KMS-11 (cell line): Measurements from ENCODE around the gene NDUFC1.

Experiments used
- H2AFZ ChIP-seq: fragments of 200-600 bp; sonication (generic); 2 replicates; pipeline ENCODE4 v1.6.1; 2016; ENCODE audit warnings: antibody characterized with exemption, mixed run types, low read depth
- H3K27ac ChIP-seq: fragments of 200-600 bp; sonication (generic); 2 replicates; pipeline ENCODE4 v1.6.1; 2016; ENCODE audit warnings: mild to moderate bottlenecking, mixed run types
- H3K27me3 ChIP-seq: fragments of 200-600 bp; sonication (generic); 2 replicates; pipeline ENCODE4 v1.6.1; 2017; ENCODE audit warnings: mild to moderate bottlenecking, low read depth, mixed run types, moderate library complexity; ENCODE audit not compliant: insufficient read depth
- H3K36me3 ChIP-seq: fragments of 200-600 bp; sonication (generic); 2 replicates; pipeline ENCODE4 v1.6.1; 2017; ENCODE audit warnings: mild to moderate bottlenecking, mixed run types; ENCODE audit not compliant: insufficient read depth
- H3K4me1 ChIP-seq: fragments of 200-600 bp; sonication (generic); 2 replicates; pipeline ENCODE4 v1.6.1; 2016; ENCODE audit warnings: mild to moderate bottlenecking, low read depth, mixed run types; ENCODE audit not compliant: poor library complexity, severe bottlenecking
- H3K4me2 ChIP-seq: fragments of 200-600 bp; sonication (generic); 2 replicates; pipeline ENCODE4 v1.7.0; 2016; ENCODE audit warnings: mild to moderate bottlenecking, mixed run types
- H3K4me3 ChIP-seq: fragments of 200-600 bp; sonication (generic); IDR thresholded peaks from 2 replicates; pipeline ENCODE4 v1.6.1; 2017; ENCODE audit warnings: low read depth, low read length, mixed read lengths; ENCODE audit not compliant: insufficient read depth
- H3K79me2 ChIP-seq: fragments of 200-600 bp; sonication (generic); 2 replicates; pipeline ENCODE4 v1.6.1; 2016; ENCODE audit warnings: low read depth, mixed run types; ENCODE audit not compliant: insufficient read depth
- H3K9ac ChIP-seq: fragments of 200-600 bp; sonication (generic); 2 replicates; pipeline ENCODE4 v1.6.1; 2016; ENCODE audit warnings: mild to moderate bottlenecking, mixed run types
- H4K20me1 ChIP-seq: fragments of 200-600 bp; sonication (generic); 2 replicates; pipeline ENCODE4 v1.6.1; 2016; ENCODE audit warnings: mild to moderate bottlenecking, mixed run types; ENCODE audit not compliant: insufficient read depth
- TF ChIP-seq, protein P1 (sequence below): fragments of 200-600 bp; sonication (generic); conservative IDR thresholded peaks from 2 replicates; pipeline ENCODE4 v1.6.1; 2017; ENCODE audit warnings: low read depth, mild to moderate bottlenecking, antibody characterized with exemption, low read length, moderate library complexity, mixed read lengths

The NDUFC1 gene

DNA sequence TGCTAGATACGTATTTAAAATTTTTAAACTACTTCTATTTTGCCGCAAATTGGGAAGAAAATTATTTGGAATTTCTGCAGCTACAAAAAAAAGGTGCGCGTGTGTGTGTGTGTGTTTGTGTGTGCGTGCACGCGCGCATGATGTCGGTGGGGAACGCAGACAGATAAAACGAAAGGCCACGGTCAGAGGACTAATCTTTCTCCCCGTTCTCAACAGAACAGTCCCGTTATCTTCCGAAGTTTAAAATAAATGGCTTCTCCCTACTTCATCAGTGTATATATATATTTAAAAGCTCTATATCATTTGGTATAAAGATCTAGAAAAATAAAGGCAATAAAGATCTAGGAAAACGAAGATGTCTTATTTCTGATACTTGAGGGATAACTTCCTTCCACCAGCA lies 23.8 kb downstream of the NDUFC1 start:
- H3K79me2 ChIP-seq, result no peaks in the 10 kb centered on the region
- TF ChIP-seq, protein P1, sequence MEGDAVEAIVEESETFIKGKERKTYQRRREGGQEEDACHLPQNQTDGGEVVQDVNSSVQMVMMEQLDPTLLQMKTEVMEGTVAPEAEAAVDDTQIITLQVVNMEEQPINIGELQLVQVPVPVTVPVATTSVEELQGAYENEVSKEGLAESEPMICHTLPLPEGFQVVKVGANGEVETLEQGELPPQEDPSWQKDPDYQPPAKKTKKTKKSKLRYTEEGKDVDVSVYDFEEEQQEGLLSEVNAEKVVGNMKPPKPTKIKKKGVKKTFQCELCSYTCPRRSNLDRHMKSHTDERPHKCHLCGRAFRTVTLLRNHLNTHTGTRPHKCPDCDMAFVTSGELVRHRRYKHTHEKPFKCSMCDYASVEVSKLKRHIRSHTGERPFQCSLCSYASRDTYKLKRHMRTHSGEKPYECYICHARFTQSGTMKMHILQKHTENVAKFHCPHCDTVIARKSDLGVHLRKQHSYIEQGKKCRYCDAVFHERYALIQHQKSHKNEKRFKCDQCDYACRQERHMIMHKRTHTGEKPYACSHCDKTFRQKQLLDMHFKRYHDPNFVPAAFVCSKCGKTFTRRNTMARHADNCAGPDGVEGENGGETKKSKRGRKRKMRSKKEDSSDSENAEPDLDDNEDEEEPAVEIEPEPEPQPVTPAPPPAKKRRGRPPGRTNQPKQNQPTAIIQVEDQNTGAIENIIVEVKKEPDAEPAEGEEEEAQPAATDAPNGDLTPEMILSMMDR, result no peak
- no peaks in the 10 kb centered on the region for H4K20me1 ChIP-seq
- H3K9ac ChIP-seq, result no peak overlapping the region
- H3K36me3 ChIP-seq, result no peaks in the 10 kb centered on the region
- H3K4me2 ChIP-seq, result no peak overlapping the region
- no peak overlapping the region for H3K27ac ChIP-seq
- no peaks in the 10 kb centered on the region for H3K27me3 ChIP-seq
- H3K4me1 ChIP-seq, result no peaks in the 10 kb centered on the region
- no peak overlapping the region for H3K4me3 ChIP-seq
- no peak overlapping the region for H2AFZ ChIP-seq

DNA sequence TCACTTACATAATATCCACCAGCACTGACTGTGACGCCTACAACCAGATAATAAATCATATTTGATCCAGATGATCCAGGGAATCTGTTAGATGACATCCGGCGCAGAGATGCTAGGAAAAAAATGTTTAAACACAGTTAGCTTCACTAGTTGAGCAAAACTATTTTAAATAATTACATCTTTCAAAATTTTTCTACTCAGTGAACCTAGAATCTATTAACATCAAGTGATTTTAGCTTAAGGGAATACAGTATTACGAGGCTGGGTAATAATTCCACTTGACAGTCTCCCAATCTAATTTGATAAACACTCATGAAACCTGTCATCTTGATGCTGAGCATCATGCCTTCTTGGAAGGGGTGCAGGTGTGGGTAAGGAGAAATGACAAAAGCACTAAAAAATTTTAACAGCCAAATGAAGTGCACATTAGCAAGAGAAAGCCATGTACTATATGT lies 27.0 kb downstream of the NDUFC1 start:
- H3K4me3 ChIP-seq, result no peak overlapping the region
- no peaks in the 10 kb centered on the region for H3K27me3 ChIP-seq
- peaks cover 4% of the 10 kb centered on the region for H3K4me1 ChIP-seq
- H3K79me2 ChIP-seq, result no peaks in the 10 kb centered on the region
- no peak overlapping the region for H3K27ac ChIP-seq
- TF ChIP-seq, protein P1, result no peak
- no peaks in the 10 kb centered on the region for H3K36me3 ChIP-seq
- no peak overlapping the region for H3K4me2 ChIP-seq
- no peak overlapping the region for H2AFZ ChIP-seq
- H3K9ac ChIP-seq, result no peak overlapping the region
- no peaks in the 10 kb centered on the region for H4K20me1 ChIP-seq

DNA sequence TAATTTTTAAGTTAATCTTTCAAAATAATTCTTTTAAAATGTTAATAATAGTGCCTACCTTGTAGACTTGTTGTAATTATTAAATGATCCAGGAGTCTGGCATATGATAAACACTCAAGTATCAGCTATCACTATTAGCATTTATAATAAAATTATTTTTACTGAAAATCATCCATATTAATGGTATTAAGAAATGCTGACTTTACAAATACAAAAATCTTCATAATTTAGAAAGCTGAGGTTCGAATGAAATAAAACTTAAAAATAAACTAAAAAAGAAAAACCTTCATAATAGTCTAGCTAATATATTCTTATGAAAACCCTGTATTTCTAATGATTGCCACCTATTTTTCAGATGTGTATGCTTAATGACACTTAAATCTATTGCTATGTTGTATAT lies 27.5 kb downstream of the NDUFC1 start:
- TF ChIP-seq, protein P1, result no peak
- no peaks in the 10 kb centered on the region for H3K79me2 ChIP-seq
- no peaks in the 10 kb centered on the region for H3K36me3 ChIP-seq
- H4K20me1 ChIP-seq, result no peaks in the 10 kb centered on the region
- no peak overlapping the region for H3K9ac ChIP-seq
- no peaks in the 10 kb centered on the region for H3K27me3 ChIP-seq
- H3K4me1 ChIP-seq, result peaks cover 4% of the 10 kb centered on the region
- H3K4me2 ChIP-seq, result no peak overlapping the region
- H3K4me3 ChIP-seq, result no peak overlapping the region
- H2AFZ ChIP-seq, result no peak overlapping the region
- no peak overlapping the region for H3K27ac ChIP-seq

DNA sequence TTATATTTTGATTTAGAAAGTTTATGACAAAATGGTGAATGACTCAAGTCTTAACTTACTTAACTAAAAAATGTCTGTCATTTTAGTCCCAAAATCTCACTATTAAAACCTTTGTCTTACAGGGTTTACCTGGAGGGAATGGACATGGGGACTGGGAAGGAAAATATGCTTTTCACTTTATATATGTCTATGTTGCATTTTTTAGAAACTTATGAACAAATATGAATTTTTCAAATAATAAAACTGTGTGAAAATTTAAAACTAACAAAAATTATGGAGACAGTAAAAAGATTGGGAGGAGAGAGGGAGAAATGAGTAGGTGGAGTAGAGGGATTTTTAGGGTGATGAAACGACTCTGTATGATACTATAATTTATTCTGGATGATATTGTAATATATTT lies 28.4 kb downstream of the NDUFC1 start:
- H3K4me3 ChIP-seq, result no peak overlapping the region
- H2AFZ ChIP-seq, result no peak overlapping the region
- no peak overlapping the region for H3K27ac ChIP-seq
- peaks cover under 1% of the 10 kb centered on the region; the same call in 1 of the 2 replicates for H3K27me3 ChIP-seq
- TF ChIP-seq, protein P1, result no peak
- H3K36me3 ChIP-seq, result no peaks in the 10 kb centered on the region
- H4K20me1 ChIP-seq, result no peaks in the 10 kb centered on the region
- H3K4me2 ChIP-seq, result no peak overlapping the region
- H3K9ac ChIP-seq, result no peak overlapping the region
- peaks cover 6% of the 10 kb centered on the region for H3K4me1 ChIP-seq
- H3K79me2 ChIP-seq, result no peaks in the 10 kb centered on the region

DNA sequence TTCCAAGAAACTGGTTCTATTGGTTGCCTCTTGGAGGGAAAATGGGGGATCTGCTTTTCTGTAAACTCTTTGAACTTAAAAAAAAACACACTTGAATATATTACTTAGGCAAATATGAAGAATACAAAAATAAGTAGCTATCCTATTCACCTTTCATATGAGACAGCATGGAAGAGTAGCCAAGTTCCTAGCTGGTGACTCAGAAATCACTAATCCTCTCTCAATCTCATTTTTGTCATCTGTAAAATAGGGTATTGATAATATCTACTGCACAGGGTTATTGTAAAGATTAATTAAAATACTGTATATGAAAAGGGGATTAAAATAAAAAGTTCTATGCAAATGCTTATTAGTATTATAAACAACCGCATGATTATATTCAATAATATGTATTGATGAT lies 35.0 kb downstream of the NDUFC1 start:
- peaks cover 51% of the 10 kb centered on the region for H3K4me1 ChIP-seq
- no peaks in the 10 kb centered on the region for H4K20me1 ChIP-seq
- H2AFZ ChIP-seq, result no peak overlapping the region
- H3K27ac ChIP-seq, result peak overlapping the region; percentile 46; the same call in 1 of the 2 replicates
- H3K9ac ChIP-seq, result no peak overlapping the region
- TF ChIP-seq, protein P1, result no peak
- no peak overlapping the region for H3K4me3 ChIP-seq
- no peaks in the 10 kb centered on the region for H3K36me3 ChIP-seq
- peaks cover 5% of the 10 kb centered on the region; the same call in 1 of the 2 replicates for H3K27me3 ChIP-seq
- H3K79me2 ChIP-seq, result no peaks in the 10 kb centered on the region
- peak overlapping the region; percentile 84 for H3K4me2 ChIP-seq
